Left renal cortex interstitium (tissue), 4 donors: ENCODE measurements around the gene FGF2. TPM values are rescaled to one million over a fixed set of nuclear protein-coding genes. Genes with fewer than 3 reads are reported as not detected.
A peak's percentile ranks its signal among the peaks of the same experiment; 100 is the strongest.
"Not testable (repeated sequence)": the region's sequence is repeated elsewhere in the genome, so short reads cannot be mapped to it uniquely, and the experiment has no call there.

Source experiments
- DNase-seq, 4 donors: peaks; one replicate each; pipeline ENCODE4 v3.0.0-alpha.2; 2013; ENCODE audit warnings: low read depth in 4 of 4, low spot score in 2 of 4, missing footprints in 1 of 4
- polyA plus RNA-seq, 4 donors: library from polyadenylated mRNA; unstranded; fragments of 120-200 nt; gene quantifications; one replicate each; pipeline ENCODE4 v1.2.1, GENCODE V29; 2013; ENCODE audit not compliant: insufficient read length in 4 of 4

The FGF2 gene
- polyA plus RNA-seq, 4 donors = 7.6 to 9.9 (median 8.4) TPM

DNA sequence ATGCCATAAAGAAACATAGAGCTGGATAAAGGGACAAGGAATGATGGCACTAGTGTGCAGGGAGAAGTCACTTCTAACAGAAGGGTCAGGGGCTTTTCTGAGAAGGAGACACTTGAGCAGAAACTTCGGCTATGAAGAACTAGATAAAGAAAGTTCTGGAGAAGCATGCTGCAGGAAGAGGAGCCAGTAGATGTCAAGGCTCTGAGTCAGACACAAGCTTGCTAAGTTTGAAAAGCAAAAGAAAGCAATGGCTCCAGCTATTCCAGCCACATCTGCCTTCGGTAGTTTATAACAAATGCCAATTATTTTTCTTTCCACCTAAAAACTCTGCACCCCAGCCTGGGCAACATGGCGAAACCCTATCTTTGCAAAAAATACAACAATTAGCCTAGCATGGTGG, 88.3 kb downstream of the FGF2 start:
- no peak for DNase-seq

DNA sequence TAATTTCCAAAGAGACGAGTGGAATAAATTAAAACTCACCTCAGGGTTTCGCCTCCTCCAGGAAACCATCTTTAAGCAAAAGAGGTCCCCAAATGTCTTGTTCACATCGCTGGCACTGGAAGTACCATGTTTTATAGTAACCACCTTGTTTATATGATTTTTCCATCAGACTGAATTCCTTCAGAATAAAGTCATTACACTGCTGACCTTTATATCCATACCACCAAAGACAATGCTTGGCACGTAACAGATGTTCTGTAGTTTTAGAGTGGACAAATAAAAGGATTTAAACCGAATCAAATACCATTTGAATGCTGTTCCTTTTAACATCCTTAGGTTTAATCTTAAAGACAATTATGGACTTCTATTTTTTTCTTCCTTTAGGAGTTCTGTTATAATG, 91.1 kb downstream of the FGF2 start:
- DNase-seq = no peak

DNA sequence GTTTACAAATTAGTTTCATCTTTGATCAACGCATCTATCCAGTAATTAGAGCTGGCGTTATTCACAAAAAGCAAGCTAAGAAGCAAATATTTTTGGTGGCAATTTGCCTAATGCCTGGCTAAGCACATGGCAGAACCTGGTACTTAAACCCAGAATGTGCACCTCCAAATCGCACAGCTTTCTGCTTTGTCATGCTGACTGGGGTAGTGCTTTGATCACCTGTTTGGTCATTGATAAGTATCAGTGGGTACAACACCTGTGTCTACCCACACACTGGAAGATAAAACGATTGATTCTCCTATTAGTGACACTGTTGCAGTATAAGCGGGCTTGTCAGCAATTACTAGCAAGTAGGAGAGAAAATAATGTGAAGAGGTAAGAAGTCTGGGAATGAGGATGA, 93.8 kb downstream of the FGF2 start:
- DNase-seq = no peak

DNA sequence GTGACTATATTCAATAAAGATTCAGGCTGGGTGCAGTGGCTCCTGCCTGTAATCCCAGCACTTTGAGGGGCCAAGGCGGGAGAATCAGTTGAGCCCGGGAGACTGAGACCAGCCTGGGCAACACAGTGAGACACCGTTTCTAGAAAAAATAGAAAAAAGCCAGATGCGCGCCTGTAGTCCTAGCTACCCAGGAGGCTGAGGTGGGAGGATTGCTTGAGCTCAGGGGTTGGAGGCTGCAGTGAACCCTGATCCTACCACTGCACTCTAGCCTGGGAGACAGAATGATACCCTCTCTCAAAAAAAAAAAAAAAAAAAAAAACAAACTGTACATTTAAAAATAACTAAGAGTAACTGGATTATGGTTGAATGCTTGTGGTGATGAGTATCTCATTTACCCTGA, 94.7 kb downstream of the FGF2 start:
- no peak for DNase-seq

DNA sequence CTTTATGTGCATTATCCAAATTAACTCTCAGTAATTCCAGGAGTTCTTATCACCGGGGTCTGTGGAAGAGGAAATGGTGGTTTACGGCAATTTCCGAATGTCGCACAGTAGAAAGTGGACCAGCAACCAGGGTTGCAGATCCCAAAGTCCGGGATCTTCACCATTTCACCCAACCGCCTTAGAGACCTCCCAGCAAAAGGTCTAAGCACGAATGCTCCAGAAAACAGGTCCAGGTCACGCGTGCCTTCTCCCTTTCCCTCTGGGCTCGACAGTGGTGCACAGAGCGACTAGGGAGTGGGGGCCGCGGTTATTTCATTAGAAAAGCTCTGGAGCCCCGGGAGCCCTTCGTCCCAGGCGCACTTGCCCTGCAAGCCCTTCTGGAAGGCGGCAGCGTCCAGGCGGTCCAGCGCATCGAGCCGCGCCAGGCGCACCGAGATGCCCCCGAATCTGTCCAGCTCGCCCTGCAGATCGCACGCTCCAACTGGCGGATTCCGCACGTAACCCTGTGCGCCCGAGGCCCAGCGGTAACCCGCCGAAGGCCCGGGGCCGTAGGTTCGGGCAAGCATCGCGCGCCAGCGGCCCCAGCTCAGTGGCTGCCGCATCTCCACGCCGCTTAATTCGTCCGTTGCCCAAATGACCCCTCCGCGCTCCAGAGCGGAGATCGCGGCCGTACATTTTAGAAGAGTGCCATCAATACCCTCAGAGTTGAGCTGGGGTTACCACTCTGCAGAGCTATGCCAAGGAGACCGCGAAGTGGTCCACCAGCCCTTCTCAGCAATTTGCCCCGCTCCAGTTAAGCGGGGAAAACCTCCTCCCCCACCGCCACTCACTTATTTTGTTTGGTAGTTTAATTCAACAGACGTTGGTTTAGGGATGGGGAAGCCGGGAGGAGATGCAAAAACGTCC, 95.6 kb downstream of the FGF2 start, which contains the start of gene NUDT6:
Gene NUDT6 (minus strand): TSS at position 627 of the 906 bp plus-strand sequence. CDS start 25 bp downstream, at position 602.
- peak; percentile 39 to 72 (median 59) for DNase-seq

DNA sequence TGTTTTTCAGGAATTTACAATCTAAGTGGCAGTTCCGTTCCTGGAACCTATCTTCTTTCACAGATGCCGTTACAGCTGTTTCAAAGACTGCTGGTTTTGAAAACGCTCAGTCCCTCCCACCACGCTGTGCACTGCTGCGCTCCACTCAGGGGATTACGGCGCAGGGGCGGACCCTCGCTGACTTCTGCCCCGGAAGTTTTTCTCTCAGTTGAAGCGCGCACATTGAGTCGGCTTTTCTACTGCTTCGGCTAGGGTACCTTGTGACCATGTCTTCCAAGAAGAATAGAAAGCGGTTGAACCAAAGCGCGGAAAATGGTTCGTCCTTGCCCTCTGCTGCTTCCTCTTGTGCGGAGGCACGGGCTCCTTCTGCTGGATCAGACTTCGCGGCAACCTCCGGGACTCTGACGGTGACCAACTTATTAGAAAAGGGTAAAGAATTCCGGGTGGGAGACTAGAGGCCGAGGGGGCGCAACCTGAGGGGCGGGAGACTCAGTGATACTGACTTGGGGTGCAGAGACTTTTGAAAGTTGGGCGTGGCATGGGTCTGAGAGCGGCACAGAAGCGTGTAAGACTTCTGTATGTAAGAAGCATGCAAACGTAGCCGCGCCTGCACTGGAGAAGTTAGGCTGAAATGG, 96.4 kb downstream of the FGF2 start:
- DNase-seq = peak; percentile 55 to 88 (median 83)

DNA sequence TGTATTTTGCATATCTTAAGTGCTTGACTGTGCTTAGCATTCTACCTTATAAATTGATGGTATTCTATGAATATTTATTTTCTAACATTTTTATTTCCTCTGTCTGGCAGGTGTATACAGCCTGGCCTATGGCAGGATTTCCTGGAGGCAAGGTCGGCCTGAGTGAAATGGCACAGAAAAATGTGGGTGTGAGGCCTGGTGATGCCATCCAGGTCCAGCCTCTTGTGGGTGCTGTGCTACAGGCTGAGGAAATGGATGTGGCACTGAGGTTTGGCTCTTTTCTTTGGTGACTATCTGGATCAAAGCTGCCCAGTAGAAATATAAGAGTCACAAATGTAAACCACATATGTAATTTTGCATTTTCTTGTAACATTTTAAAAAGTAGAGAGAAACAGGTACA, 102.3 kb downstream of the FGF2 start:
- no peak for DNase-seq

DNA sequence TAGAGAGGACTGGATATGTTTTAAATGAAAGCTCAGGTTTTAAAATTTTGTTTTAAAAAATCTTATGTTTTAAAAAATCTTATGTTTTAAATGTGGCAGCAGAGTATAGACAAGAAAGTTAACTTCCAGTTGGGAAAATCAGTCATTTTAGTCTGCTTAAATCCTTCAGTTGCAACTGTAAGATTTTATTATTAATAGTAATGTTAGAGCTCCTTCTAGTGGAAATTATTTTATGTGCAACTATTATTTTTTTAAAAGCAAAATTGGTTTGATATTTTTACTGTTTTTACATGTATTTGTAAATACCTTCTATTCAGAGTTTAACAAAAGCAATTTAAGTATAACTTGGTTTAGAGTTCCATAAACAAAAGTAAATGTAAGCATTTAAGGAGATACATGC, 104.2 kb downstream of the FGF2 start:
- DNase-seq = no peak

DNA sequence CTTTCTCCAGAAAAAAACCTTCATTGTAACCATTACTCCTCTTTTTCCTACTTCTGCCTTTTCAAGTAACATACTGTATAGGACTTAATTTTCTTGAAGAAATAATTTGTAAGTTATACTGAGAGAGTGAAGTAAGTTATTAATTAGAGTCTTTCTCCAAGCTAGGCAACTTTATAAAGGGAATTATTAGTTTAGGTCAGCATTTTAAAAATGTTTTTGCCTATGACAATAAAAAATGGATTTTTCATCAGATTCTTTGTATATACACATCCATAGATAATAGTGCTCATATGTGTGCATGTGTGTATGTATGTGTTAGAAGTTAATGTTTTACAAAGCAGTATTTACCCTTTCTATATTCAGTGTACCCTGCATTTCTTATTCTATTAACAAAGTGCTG, 106.1 kb downstream of the FGF2 start:
- DNase-seq = no peak

DNA sequence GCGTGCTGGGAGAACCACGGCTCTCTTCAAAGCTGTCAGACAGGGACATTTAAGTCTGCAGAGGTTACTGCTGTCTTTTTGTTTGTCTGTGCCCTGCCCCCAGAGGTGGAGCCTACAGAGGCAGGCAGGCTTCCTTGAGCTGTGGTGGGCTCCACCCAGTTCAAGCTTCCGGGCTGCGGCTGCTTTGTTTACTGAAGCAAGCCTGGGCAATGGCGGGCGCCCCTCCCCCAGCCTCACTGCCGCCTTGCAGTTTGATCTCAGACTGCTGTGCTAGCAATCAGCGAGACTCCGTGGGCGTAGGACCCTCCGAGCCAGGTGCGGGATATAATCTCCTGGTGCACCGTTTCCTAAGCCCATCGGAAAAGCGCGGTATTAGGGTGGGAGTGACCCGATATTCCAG, 118.5 kb downstream of the FGF2 start:
- DNase-seq = not testable (repeated sequence)

DNA sequence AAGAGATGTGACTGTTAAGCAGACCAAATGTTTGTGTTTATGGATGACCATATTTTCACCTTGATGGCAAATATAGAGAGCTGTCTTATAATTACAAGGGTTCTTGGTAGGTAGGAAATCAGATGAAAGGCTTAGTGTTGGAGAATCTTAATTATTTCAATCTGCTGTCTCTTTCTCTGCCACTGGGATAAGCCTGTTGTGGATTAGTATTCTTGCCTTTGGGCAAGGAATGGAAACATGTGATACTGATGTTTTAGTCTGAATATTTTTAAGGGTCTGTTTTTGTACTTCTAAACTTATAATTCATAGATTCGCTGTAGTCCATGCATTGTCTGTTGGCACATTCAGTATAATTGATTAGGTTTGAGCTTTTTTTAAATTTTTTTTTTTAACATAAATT, 119.5 kb downstream of the FGF2 start:
- no peak for DNase-seq

Other genes with a start within 250 kb of the FGF2 start
- gene IL21, start 205.8 kb upstream of the FGF2 start, polyA plus RNA-seq = not detected
- gene BBS12, start 94.1 kb upstream of the FGF2 start, polyA plus RNA-seq = 10 to 100 TPM; 11.7 to 15.1 (median 13.4) TPM
- 10 to 100 TPM; 13.9 to 23.5 (median 18.2) TPM for gene NUDT6, start 95.8 kb downstream of the FGF2 start, polyA plus RNA-seq